Renal cortical epithelial cell (primary cell): Measurements from ENCODE around the gene ABR. TPM values are rescaled to one million over a fixed set of nuclear protein-coding genes. Genes with fewer than 3 reads are reported as not detected.
A peak's percentile ranks its signal among the peaks of the same experiment; 100 is the strongest.
"Not testable (repeated sequence)": the region's sequence is repeated elsewhere in the genome, so short reads cannot be mapped to it uniquely, and the experiment has no call there.

Experiments
- DNase-seq: peaks from one replicate; pipeline ENCODE4 v3.0.0-alpha.2; 2011; ENCODE audit warnings: low read depth
- total RNA-seq: library from RNA; depleted of rRNA; stranded (reverse); fragments of >200 nt; gene quantifications from 2 replicates; pipeline ENCODE4 v1.2.3, GENCODE V29; 2014

ABR gene
- total RNA-seq, 1 donor from 2014 or later, result 69.1 TPM

DNA sequence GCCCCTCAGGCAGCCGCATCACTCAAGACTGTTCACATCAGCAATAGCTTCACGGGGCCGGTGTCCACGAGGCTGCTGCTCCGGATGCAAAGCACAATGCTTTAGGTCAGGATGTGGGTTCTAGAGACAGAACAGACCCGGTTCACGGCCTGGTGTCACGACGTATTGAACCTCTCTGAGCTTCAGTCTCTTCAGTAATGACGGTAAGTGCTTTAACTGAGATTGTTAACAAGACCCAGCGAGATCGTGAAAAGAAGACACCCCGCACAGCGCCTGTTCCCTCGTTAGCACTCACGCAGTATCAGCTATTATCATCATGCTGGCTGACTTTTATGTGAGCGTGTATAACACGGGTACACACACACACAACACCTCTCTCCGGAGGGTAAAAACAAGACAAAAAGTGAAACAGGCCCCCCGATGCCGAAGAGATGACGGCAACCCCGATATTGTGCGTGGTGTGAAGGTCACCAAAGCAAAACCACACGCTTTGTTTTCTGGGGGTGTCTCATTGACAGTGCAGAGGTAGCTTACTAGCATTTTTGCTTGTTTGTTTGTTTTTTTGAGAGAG is 21.4 kb upstream of the ABR start:
- DNase-seq, result no peak

DNA sequence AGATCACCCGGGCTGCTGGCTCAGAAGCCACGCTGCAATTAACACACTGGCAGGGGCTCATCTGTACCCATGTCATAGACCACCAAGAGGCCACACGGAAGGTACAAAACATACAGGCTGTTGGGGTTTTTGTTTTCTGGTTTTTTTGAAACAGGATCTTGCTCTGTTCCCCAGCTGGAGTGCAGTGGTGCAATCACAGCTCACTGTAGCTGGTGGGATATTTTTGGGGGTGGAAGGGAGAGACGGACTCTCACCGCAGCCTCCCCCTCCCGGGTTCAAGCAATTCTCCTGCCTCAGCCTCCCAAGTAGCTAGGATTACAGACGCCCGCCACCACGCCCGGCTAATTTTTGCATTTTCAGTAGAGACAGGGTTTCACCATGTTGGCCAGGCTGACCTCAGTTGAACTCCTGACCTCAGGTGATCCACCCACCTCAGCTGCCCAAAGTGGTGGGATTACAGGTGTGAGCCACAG is 19.5 kb upstream of the ABR start:
- DNase-seq, result not testable (repeated sequence)

DNA sequence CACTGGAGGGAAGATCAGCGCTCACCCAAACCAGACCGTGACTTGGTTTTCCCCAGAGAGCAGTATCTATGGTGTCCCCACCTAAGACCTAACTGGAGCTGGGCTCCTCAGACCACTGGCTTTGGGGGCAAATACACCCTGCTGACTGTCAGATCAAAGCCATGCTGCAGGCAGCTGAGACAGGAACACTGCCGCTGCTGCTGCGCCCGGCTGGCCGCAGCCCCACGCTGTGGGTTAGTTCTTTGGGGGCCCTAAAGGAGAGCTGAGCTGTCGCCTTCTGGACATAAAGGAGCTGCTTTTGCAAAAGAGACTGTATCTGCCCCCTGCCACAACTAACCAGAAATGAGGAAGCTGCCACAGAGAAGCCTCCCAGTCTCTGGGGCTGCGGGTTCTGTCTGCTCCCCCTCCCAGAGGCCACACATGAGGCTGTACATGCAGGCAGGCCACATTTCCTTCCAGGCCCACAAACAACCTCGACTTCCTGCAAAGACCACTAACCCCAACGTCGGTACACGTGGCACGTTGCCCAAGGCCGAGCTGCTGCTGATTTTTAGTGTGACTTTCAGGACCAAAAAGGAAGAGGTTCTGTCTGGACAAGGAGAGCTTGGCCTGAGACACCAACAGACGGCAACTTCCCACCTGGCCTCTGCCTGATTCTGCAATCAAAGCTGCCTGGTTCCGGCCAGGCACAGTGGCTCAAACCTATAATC is 18.2 kb upstream of the ABR start:
- DNase-seq, result no peak

DNA sequence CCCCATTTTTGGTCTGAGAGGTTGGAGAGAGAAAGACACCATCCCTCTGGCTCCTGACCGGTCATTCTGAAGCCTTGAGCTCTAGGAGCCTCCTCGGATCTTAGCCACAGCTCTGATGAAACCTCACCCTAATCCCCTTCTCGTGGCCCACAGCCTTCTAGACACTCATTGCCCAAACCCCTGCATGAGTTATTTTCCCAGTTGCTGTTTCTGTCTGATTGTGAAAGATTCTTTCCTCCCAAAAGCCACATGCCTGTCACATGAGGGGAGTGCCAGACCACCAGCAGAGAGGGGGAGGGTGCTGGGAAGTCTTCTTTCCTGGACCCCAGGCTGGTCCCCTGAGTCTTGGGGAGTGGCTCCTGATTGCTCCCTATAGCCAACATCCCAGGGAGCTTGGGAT is 17.6 kb upstream of the ABR start:
- peak; percentile 62 for DNase-seq

DNA sequence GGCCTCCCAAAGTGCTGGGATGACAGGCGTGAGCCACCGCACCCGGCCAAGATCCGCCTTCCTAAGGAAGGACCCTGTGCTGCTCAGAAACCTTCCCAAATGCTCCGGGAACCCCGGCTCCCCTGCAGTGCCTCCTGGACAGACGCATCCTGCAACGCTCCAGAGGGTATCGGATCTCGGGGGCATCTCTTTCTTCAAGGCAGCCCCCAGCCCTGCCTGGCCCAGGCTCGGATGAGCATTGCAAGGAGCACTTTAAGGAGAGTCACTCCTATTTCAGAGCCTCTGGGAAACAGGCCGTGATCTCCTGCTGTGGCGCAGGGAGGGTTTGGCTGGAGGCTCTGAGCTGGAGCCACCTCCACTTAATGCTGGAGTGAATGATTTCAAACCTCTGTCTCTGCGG is 17.2 kb upstream of the ABR start:
- no peak for DNase-seq

DNA sequence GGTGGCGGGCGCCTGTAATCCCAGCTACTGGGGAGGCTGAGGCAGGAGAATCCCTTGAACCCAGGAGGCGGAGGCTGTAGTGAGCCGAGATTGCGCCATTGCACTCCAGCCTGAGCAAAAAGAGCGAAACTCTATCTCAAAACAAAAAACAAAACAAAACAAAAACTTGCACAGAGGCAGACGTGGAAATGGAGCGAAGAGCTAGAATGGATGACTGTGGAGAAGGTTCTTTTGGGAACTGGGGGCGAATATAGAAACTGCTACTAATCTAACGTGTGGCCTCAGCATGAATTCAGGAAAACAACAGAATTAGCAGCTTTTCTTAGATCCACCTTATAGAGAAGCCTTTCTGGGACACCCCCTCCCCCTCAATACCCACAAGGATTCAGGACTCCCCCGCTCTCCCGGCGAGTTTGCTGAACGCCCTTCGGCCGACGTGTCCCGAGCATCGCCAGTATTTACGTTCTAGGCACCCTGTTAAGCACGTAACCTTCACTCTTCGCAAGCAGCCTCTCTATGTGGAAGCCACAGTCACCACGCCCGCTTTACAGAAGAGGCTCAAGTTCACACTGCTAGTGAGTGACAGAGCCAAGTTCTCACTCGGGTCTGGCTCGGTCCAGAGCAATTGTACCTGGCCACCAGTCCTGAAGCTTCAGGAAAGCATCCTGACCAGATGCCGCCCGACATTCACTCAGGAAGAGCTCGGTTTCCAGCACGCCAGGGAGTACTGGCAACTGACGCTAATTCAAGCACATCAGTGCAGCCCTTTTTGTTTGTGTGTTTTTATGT is 13.3 kb upstream of the ABR start:
- no peak for DNase-seq

DNA sequence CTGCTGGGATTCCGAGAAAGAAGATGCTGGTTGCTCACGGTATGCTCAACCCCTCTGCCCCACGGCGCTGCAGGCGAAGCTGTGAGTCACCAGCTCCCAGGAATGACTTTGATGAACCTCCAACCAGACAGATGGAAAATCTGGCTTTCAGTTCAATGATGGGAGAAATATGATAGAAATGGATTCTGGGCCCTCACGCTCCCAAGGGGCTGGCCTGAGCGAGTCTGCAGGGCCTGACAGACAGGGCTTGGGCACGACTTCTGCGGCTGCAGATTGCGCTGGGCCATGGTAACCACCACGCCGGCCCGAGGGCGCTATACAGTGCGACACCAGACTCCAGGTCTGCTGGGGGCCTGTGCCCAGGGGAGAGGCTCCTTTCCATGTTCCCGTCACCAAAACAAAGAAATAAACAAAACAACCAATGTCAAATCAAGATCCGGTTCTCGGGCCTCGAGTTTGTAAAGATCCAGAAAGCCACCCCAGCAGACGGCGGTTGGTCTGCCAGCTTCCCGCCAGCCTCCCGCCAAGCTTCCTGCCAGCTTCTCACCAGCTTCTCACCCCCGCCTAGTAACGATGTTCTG is 11.1 kb upstream of the ABR start:
- no peak for DNase-seq

DNA sequence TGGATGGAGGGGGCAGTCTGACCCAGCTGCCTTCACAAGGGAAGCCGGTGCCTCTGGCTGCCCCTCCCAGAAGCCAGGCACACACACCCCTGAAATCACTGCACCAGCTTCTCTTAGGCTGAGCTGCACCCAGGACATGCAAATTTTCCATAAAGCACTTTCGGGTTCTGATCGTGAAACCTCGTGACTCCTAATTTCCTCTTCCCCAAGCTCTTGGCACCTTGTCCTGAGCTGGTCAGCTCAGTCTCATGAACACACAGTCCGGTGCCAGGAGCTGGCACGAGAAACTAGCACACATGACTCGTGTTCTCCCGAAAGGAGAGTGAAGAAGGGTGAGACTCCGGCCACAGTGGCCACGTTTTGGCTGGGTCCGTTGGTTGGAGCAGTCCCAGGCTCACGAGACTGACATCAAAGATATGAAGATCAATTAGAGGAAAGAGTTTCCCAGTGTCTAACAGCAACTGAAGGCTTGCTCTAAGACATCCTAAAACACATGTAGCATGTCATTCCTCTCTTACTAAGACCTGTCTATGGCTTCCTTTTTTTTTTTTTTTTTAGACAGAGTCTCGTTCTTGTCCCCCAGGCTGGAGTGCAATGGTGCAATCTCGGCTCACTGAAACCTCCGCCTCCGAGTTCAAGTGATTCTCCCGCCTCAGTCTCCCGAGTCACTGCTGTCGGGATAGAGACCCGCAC is 9.2 kb upstream of the ABR start:
- DNase-seq, result no peak

DNA sequence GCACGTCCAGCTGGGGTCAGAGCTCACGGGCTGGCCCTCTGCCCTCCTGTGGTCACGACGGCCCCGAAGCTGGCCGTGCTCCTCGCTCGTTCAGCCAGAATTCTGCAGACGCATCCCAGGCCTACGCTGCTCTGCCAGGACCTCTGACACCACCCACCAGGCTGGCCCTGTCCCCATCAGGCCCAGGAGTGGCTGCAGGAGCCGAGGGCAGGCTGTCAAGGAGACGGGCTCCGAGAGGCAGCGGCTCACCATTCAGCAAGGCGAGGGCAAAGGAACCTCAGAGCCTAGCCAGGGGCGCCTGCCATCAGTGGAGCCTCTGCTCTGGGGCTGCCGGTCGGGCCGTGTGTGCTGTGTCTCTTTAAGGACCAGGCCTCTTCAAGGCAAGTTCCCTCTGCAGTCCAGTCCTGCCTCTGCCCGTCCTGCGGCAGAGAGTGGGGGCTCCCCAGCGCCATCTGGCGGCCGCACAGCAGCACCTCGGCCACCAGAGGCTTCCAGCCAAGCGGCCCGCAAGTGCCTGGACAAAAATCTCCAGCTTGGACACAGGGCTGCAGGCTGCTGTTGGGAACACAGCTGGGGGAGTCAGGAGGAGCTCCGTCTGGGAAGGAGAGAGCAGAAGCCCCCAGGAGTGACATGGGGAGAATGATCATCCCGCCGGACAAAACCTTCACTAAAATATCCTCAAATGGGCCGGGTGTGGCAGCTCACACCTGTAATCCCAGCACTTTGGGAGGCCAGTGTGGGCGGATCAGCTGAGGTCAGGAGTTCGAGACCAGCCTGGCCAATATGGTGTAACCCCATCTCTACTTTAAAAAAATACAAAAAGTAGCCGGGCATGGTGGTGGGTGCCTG is 7.4 kb upstream of the ABR start:
- DNase-seq, result peak; percentile 63

DNA sequence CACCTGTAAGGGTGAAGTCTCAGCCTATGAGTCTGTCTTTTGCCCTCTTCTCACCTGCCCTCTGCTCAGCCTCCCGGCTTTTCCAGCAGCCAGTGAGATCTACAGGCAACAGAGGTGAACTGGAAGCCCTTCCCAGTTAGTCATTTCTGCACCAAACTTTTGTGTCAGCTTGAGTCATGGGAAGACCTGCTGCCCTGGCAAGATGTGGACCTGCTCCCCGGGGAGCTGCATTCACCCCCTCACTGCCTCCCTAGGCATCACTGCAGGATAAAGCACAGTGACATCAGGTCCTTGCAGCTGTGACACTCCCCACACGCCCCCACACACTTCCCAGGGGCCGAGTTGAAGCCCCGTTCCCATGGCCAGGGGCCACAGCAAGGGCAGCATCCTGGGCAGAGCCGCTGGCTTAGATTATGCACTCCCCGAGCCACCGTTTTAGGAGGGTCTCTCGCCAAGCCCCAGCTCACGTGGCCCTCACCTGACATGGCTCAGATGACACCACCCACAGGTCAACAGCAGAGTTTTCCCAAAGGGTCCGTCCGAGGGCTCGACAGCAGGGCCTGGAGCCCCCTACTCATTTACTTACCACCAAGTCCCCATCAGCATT is 6.5 kb upstream of the ABR start:
- DNase-seq, result peak; percentile 54

DNA sequence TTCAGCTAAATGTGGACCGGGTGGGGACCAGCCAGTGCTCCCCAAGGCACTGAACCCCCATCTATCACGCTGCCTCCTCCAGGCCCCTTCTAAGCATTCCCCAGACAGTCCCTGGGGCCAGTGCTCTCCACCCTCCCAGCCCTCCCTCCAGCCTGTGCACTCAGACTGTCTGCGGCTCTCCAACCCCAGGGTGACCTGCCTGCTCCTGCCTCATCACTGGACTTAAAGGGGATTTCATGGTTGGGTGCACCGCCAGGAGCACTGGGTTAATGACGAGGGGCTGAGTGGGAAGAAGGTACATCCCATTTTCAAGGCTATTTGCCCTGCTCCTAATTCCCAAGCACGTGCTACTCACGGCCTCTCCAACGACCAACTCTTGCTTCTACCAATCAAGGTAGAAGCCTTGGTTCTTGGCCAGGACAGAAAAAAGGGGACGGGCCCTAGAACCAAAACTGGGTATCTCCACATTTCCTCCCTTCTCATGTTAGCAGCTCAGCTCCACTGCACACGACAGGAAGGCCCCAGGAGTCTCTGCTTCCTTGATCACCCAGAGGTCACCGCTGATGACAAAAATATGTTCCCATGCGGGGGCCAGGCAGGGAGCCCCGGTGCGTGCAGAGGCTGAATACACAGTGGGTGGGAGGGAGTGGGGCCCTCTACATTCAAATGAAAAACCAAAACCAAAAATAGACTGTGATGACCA is 3.5 kb upstream of the ABR start:
- peak; percentile 45 for DNase-seq

DNA sequence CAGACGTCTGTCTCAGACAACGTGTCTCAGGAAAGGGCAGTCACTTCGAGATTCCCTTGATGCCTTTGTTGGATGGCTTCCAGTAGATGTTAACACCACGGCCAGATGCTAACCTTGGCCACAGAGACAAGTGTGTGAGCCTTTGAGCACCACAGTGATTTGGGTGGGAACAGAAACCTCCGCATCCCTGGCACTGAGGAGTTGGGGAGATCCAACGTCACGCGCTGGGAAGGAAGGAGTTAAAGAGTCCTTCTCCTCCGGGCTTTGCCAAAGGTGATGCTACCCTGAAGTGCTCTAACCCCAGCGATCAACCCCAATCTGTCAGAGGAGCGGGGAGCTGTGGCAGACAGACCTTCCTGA is 3.0 kb upstream of the ABR start:
- no peak for DNase-seq

DNA sequence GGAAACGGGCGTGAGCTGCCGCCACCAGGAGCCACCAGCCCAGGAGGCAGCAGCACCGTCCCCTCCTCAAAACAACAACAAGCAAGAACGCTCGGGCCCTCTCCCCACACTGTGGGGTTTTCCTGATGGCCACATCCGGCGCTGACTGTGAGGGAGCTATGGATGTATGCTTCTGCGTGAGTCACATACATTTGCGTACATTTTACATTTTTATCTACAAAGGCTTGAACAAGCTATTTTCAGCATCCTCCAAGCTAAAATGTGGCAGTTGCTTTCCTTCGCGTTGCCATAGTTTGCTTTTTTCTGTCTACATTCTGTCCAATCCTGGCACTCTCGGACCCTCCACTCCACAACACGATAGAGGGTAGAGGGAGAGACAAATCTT is 2.0 kb upstream of the ABR start:
- DNase-seq, result no peak

DNA sequence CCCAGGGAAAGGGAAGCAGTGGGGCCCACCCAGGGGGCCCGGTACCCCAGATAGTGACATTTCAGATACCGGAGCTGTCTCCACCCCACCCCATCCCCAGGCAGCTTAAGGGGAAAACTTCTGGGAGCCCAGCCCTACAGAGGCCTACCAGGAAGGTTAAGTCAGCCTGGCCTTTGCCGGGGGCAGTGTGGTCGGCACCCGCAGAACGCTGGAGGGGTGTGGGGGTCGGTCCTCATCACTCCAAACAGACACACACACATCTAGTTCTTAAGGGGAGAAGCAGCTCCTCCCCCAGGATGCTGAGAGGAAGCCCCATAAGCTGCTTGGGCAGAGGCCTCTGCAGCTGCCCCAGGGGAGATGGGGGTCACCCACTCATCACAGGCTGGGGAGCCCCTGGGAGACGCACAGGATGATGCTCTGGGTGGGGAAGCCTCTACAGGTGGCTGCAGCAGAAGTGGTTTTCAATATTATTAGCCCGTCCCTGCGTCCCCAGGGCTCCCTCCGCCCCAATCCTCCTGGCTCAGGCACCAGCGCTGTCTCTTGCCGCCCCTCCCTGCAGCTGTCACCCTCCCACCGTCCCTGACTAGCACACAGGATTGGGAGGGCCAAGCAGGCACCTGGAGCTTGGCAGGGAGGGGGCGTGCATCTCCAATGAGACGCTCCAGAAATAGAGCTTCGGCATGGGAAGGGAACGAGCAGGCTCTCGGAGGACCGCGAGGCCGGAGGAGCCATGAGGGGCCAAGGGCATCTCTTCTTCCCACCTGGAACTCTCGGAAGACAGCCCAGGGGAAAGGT is 1.4 kb upstream of the ABR start:
- no peak for DNase-seq

DNA sequence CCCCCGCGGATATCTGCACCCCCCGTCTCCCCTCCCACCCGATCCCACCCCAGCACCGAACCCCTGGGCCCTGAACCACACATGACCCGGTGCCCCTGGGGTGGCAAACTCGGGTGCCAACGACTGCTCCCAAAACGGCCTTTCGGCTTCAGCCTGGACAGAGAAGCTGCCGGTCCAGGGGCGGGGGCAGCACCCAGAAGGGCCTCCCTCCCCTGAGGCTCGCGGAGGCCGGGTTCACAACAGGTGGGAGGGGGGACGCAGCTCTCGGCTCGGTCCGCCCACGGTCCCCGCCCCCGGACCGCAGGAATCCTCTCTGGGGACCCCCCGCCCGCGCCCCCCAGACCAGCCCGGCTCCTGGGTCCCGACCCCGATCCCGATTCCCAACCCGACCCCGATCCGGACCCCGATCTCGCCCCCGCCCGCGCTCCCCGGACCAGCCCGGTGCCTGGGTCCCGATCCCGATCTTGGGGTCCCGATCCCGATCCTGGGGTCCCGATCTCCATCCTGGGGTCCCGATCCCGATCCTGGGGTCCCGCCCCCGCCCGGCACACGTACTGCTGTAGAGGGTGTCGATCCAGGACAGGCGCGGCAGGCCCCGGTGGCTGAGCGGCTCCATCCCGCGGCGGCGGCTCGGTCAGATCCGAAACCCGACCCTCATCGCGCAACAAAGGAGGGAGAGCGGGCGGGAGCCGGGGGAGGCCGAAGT is 516 bp downstream of the ABR start:
- no peak for DNase-seq

DNA sequence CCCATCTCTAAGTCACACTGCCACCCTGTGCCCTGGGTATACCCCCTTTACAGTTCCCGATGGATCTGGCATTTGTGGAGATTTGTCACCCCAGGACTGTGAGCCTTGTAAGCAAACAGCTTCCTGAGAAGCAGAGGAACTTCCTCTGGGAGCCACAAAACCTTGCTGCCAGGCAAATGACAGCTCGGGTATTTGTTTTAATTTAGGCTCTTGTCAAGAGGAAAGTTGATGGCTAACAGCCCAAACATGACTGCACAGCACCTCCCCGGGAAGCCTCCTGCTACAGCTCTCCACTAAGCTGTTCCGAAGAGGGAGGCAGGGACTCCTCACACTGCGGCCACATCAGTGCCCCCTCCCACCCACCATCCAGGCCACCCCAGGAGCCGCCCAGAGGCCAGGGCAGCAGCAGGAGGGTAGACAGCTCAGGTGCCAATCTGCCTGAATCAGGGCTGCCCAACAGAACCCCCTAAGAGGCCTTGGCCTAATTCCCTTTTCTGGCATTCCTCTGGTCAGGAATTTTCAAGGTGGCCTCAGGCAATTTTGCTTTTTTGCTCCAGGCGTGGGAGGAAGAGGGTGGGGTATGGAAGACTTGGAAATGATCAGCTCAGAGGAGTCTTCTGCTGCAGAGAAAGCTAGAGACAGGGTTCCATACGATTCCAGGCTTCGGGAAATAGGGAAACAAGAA is 2.6 kb downstream of the ABR start:
- DNase-seq, result no peak

DNA sequence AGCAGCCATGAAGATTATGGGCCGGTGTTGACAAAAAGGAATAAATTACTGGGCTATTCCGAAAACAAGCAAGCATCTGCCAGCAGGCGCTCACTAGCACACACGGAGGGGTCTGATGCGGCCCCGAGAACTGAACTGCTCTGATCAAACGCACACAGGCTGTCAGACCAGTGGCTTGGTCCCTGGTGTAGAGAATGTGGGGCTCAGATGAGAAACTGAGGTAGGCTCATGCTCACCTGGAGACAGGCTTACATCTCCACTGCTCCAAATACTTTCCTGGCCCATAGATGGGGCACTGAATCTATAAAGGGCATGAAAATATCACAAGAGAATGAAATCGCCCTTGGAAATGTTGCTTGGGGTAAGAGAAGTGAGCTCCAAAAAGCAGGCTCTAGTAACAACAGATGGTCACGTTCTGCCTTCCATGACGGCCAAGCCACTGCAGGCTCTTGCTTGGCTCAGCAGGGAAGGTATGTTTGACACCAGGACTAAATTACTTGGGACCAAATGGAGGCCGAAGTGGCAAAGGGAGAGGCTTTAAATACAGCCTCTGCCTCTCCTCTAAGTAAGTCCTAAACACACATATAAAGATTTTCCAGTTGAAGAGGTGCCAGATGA is 5.4 kb downstream of the ABR start:
- no peak for DNase-seq
